DND-41 (cell line): Measurements from ENCODE around the gene LSS.

Experiments used
- CTCF ChIP-seq: IDR thresholded peaks from 2 replicates; pipeline ENCODE4 v1.5.1; 2012; ENCODE audit warnings: borderline replicate concordance, low read length, moderate library complexity, mild to moderate bottlenecking; ENCODE audit not compliant: poor library complexity, severe bottlenecking; ENCODE audit errors: extremely low read depth
- EZH2 ChIP-seq: IDR thresholded peaks from 3 replicates; pipeline ENCODE4 v1.6.1; 2012; ENCODE audit warnings: borderline replicate concordance, low read depth, mild to moderate bottlenecking, moderate library complexity, low read length, inconsistent platforms; ENCODE audit not compliant: severe bottlenecking

- TF ChIP-seq CTCF (no peak), EZH2 (no peak)
Measured at GRCh38 chr21:46138383-46138970, 90.1 kb downstream of the LSS start.
